ENCODE measurements around the gene PLEKHM2.

GRCh38 chr1:15724949-15725880, 41.1 kb downstream of the PLEKHM2 start:
- TF ChIP-seq EZH2phosphoT487 (IDR thresholded peaks at IDR 0.05; ENCODE audit: borderline replicate concordance) (no peak), CTCF (IDR thresholded peaks at IDR 0.05 in 2 of 3, conservative IDR thresholded peaks at IDR 0.05 in 1 of 3; ENCODE audit: borderline replicate concordance in 1 of 3, insufficient read depth in 1 of 3, low read depth in 2 of 3, low read length in 2 of 3) (no peak), MAX (IDR thresholded peaks at IDR 0.05) (no peak), CEBPB (IDR thresholded peaks at IDR 0.05; ENCODE audit: low read depth) (no peak), POLR2AphosphoS5 (IDR thresholded peaks at IDR 0.05; ENCODE audit: low read depth, low read length) (no peak), CBX3 (IDR thresholded peaks at IDR 0.05; ENCODE audit: low read depth) (no peak), ATF3 (IDR thresholded peaks at IDR 0.05) (no peak)

All from HCT116 (cell line).